Glutamatergic neuron (in vitro differentiated cells): ENCODE data around the gene CFAP90. TPM values are rescaled to one million over a fixed set of nuclear protein-coding genes. Genes with fewer than 3 reads are reported as not detected.

Experiments used
- DNase-seq: peaks from one replicate; pipeline ENCODE4 v3.0.0; 2022
- H3K27ac Mint-ChIP-seq: one replicate; pipeline ENCODE4 v1.8.0; 2020; ENCODE audit warnings: mild to moderate bottlenecking, mixed read lengths, inconsistent platforms; ENCODE audit not compliant: unreplicated experiment
- H3K27me3 Mint-ChIP-seq: one replicate; pipeline ENCODE4 v1.8.0; 2020; ENCODE audit warnings: mild to moderate bottlenecking, moderate library complexity, mixed read lengths, inconsistent platforms; ENCODE audit not compliant: unreplicated experiment
- H3K36me3 Mint-ChIP-seq: one replicate; pipeline ENCODE4 v1.8.0; 2020; ENCODE audit warnings: mild to moderate bottlenecking, mixed read lengths, inconsistent platforms; ENCODE audit not compliant: unreplicated experiment
- H3K4me1 Mint-ChIP-seq: one replicate; pipeline ENCODE4 v1.8.0; 2020; ENCODE audit warnings: mild to moderate bottlenecking, low read depth, mixed read lengths, inconsistent platforms; ENCODE audit not compliant: unreplicated experiment
- H3K4me3 Mint-ChIP-seq: one replicate; pipeline ENCODE4 v1.8.0; 2020; ENCODE audit warnings: mild to moderate bottlenecking, mixed read lengths, inconsistent platforms; ENCODE audit not compliant: unreplicated experiment
- H3K9me3 Mint-ChIP-seq: one replicate; pipeline ENCODE4 v1.8.0; 2020; ENCODE audit warnings: mild to moderate bottlenecking, moderate library complexity, mixed read lengths, inconsistent platforms; ENCODE audit not compliant: unreplicated experiment
- total RNA-seq: library from RNA; stranded (reverse); fragmentation: NEBNext Ultra II Directional; extraction: Animal tissue kit (Norgen Biotek cat#: 25700); gene quantifications from one replicate; pipeline ENCODE4 v1.2.1, GENCODE V29; 2021; ENCODE audit not compliant: unreplicated experiment
- TF ChIP-seq, protein P1 (sequence below): fragments of 200-600 bp; sonication (generic); IDR thresholded peaks from one replicate; pipeline ENCODE4 v1.5.0; 2021; ENCODE audit not compliant: partially characterized antibody, unreplicated experiment

The CFAP90 gene
- total RNA-seq, 1 donor from 2014 or later = not detected

DNA sequence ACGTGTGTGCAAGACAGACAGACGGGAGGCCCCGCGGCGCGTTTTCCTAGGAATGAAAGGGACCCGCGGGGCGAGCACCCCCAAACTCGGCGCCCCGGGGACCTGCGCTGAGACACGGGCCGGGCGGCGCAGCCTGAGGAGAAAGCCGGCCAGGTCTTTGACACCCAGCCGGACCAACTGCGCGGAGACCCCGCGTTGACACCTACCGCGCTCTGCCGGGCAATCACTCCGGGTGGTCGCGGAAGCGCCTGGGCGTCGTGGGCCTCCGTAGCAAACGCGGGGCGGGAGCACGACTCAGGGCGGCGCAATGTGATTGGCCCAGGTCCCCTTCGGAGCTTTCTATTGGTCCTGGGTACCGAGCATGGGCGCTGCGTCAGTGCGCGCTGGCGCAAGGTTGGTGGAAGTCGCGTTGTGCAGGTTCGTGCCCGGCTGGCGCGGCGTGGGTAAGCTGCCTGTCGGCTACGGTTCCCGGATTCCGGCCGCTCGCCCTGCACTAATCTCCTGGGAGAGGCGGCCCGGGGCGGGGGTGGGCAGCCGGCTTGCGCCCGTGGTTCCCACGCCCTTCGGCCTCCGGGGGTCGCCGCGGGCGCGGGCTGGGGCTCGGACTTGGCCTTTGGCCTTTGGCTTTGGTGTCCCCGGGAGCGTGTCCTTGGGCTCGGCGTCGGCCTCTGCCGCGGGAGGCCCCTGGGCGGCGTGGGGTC is 18.0 kb upstream of the CFAP90 start, which contains the start of the genes FASTKD3 and MTRR:
Gene FASTKD3, minus strand, starts transcription at position 259 of the 701 bp plus-strand sequence. CDS start 948 bp downstream, outside the sequence.
Gene MTRR, plus strand, starts transcription at position 376 of the 701 bp plus-strand sequence. CDS start 1,647 bp downstream, outside the sequence.
- peak; percentile 94 for DNase-seq
- Mint-ChIP-seq H3K36me3 (no peaks in the 10 kb centered on the region), H3K9me3 (peaks cover 6% of the 10 kb centered on the region), H3K4me3 (peak within 1 kb of the TSS; percentile 99), H3K27me3 (peaks cover 4% of the 10 kb centered on the region), H3K27ac (peak within 1 kb of the TSS; percentile 79), H3K4me1 (peaks cover 12% of the 10 kb centered on the region)
- TF ChIP-seq, protein P1, sequence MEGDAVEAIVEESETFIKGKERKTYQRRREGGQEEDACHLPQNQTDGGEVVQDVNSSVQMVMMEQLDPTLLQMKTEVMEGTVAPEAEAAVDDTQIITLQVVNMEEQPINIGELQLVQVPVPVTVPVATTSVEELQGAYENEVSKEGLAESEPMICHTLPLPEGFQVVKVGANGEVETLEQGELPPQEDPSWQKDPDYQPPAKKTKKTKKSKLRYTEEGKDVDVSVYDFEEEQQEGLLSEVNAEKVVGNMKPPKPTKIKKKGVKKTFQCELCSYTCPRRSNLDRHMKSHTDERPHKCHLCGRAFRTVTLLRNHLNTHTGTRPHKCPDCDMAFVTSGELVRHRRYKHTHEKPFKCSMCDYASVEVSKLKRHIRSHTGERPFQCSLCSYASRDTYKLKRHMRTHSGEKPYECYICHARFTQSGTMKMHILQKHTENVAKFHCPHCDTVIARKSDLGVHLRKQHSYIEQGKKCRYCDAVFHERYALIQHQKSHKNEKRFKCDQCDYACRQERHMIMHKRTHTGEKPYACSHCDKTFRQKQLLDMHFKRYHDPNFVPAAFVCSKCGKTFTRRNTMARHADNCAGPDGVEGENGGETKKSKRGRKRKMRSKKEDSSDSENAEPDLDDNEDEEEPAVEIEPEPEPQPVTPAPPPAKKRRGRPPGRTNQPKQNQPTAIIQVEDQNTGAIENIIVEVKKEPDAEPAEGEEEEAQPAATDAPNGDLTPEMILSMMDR = no peak

DNA sequence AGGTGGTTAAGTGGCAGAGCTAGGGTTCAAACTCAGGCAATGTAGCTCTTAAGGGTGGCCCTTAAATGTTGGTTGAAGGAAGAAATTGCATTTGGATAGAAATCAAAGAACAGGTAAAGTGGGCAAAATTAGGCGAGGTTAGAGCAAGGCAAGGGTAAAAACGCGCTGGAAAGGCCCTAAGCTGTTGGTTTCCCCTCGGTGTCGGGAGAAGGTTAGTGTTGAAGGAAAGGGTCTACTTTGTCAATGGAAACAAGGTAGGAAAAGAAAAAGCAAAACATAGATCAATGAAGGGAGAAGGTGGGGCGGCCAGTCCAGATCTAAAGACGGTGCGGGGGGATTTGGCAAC is 17.5 kb upstream of the CFAP90 start:
- no peak for DNase-seq
- TF ChIP-seq, protein P1 = no peak
- Mint-ChIP-seq H3K36me3 (no peaks in the 10 kb centered on the region), H3K27me3 (peaks cover 4% of the 10 kb centered on the region), H3K4me3 (peak overlapping the region; percentile 99), H3K9me3 (peaks cover 6% of the 10 kb centered on the region), H3K4me1 (peaks cover 12% of the 10 kb centered on the region), H3K27ac (peak overlapping the region; percentile 79)

DNA sequence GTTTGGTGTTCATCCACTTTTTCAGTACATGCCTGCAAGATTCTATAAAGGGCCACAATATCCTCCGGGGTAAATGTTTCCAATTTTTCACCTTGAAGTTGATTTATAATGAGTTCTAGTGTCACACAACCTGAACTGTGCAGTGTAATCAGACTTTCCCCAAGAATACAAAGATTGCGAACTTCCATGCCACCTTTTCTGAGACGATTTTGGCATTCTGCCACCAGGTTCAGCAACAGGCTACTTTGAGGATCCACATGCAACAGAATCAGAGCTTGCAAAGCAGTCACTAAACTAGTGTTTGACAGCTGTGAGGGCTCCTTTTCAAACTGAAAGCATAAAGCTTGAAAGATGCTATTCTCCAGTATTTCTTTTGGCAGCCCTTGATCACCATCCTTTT is 16.3 kb upstream of the CFAP90 start:
- TF ChIP-seq, protein P1 = no peak
- DNase-seq = no peak
- peaks cover 4% of the 10 kb centered on the region for H3K27me3 Mint-ChIP-seq
- H3K27ac Mint-ChIP-seq = no peak overlapping the region
- H3K4me3 Mint-ChIP-seq = no peak overlapping the region
- H3K4me1 Mint-ChIP-seq = peaks cover 8% of the 10 kb centered on the region
- peaks cover 6% of the 10 kb centered on the region for H3K9me3 Mint-ChIP-seq
- H3K36me3 Mint-ChIP-seq = no peaks in the 10 kb centered on the region

DNA sequence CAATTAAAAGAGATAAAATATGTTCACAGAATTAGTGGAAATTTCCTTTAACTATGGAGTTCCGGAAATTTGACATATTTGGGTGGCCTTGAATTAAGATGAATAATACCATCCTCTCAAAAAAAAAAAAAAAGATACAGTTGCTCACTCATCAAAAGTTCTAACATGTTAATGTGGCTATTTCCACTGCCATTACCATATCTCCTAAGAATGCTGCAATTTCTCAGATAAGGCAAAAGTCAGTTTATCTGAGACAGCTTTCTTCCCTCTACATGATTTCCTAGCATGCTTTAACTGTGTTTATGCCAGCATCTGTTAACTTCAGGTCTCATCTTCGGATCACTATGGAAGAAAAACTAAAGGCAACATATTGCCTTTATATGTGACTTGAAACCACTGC is 15.3 kb upstream of the CFAP90 start:
- peaks cover 4% of the 10 kb centered on the region for H3K27me3 Mint-ChIP-seq
- DNase-seq = no peak
- H3K9me3 Mint-ChIP-seq = peaks cover 6% of the 10 kb centered on the region
- no peaks in the 10 kb centered on the region for H3K36me3 Mint-ChIP-seq
- TF ChIP-seq, protein P1 = no peak
- peaks cover 8% of the 10 kb centered on the region for H3K4me1 Mint-ChIP-seq
- no peak overlapping the region for H3K4me3 Mint-ChIP-seq
- H3K27ac Mint-ChIP-seq = no peak overlapping the region

DNA sequence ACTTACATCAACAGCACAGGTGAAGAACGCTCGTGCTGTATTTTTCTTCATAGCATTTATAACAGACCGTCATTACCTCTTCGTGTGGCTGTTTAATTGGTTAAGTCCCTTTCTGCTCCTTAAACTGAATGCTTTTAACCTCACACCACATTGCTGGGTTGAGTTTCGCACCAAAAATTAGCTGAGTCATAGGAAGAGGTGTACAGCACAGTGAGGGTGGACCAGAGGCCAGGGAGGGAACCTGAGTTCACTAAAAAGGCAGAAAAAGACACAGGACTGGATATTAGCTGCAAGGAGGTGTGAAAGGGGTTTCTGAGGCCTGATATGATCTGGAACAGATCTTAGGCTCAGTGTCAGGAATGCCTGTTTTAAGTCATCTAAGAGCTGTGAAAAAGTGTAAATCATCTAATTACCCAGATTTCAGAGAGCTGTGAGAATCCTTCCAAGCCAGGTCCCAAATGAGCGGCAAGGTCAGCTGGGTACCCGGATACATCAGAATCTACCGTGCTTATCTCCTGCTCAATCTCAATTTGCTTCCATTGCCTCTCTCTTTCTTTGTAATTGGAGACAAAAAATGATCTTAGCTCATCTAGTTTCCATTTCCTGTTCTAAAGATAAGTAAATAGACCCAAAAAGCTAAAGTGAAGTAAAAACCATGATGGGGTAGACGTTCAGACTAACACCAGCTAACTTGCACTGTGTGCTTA is 7.1 kb upstream of the CFAP90 start:
- no peak overlapping the region for H3K27ac Mint-ChIP-seq
- TF ChIP-seq, protein P1 = no peak
- no peak overlapping the region for H3K4me3 Mint-ChIP-seq

More for the DNA sequence above, 7.1 kb upstream of the CFAP90 start:
- H3K9me3 Mint-ChIP-seq = no peaks in the 10 kb centered on the region
- peaks cover 4% of the 10 kb centered on the region for H3K36me3 Mint-ChIP-seq
- no peaks in the 10 kb centered on the region for H3K4me1 Mint-ChIP-seq
- no peaks in the 10 kb centered on the region for H3K27me3 Mint-ChIP-seq
- no peak for DNase-seq
